Aorta (tissue), 5 donors: ENCODE results near the gene GRM7. TPM values are rescaled to one million over a fixed set of nuclear protein-coding genes. Genes with fewer than 3 reads are reported as not detected.

Source experiments
- ATAC-seq: fragments of 200-7000 bp; cut with Tn5 transposase; one replicate; pipeline ENCODE4 v1.9.1; 2022; ENCODE audit warnings: moderate library complexity; ENCODE audit not compliant: low FRiP score
- DNase-seq, 2 donors: peaks; one replicate each; pipeline ENCODE4 v3.0.0-alpha.2; 2020
- H3K27ac ChIP-seq, 2 donors: one replicate each; pipeline ENCODE4 v1.5.1; 2013; ENCODE audit warnings: low read length in 2 of 2, mild to moderate bottlenecking in 2 of 2, moderate library complexity in 2 of 2, control low read depth in 1 of 2, inconsistent platforms in 1 of 2, low read depth in 1 of 2
- H3K27me3 ChIP-seq, 2 donors: one replicate each; pipeline ENCODE4 v1.6.1; 2013; ENCODE audit warnings: control low read depth in 1 of 2, low read length in 1 of 2, mild to moderate bottlenecking in 1 of 2, moderate library complexity in 1 of 2; ENCODE audit not compliant: insufficient read depth in 2 of 2, control insufficient read depth in 1 of 2
- H3K36me3 ChIP-seq, 2 donors: one replicate each; pipeline ENCODE4 v1.6.1; 2013; ENCODE audit warnings: control low read depth in 1 of 2, low read length in 1 of 2, mild to moderate bottlenecking in 1 of 2; ENCODE audit not compliant: insufficient read depth in 2 of 2, control insufficient read depth in 1 of 2
- H3K4me1 ChIP-seq, 2 donors: one replicate each; pipeline ENCODE4 v1.6.1; 2013; ENCODE audit warnings: low read length in 2 of 2, control low read depth in 1 of 2, mild to moderate bottlenecking in 1 of 2, moderate library complexity in 1 of 2; ENCODE audit not compliant: insufficient read depth in 2 of 2, control insufficient read depth in 1 of 2
- H3K4me3 ChIP-seq, 2 donors: one replicate each; pipeline ENCODE4 v1.5.1; 2013; ENCODE audit warnings: low read length in 2 of 2, control low read depth in 1 of 2, mild to moderate bottlenecking in 1 of 2
- H3K9me3 ChIP-seq: one replicate; pipeline ENCODE4 v1.6.1; 2013; ENCODE audit warnings: mild to moderate bottlenecking, low read length; ENCODE audit not compliant: control insufficient read depth
- WGBS, 2 donors: extraction: QIAGEN DNeasy Blood & Tissue Kit; methylation state at CpG; one replicate each; pipeline ENCODE4 v1.1.7; 2013; 5-methylcytosine and 5-hydroxymethylcytosine counted together
- intact Hi-C, 2 donors: fragments of 100-400 bp; cut with DNase I; formaldehyde crosslinking; loops; one replicate each; pipeline versions ENCODE4 v1.14.2 to v1.15.0; 2022
- polyA plus RNA-seq, 2 donors: library from polyadenylated mRNA; stranded (reverse); fragments of 200-250 nt; gene quantifications; one replicate each; pipeline ENCODE4 v1.2.3, GENCODE V29; 2013
- total RNA-seq, 2 donors: library from RNA; stranded (reverse); fragmentation: NEBNext Ultra II Directional; extraction: Animal tissue kit (Norgen Biotek cat#: 25700); gene quantifications; one replicate each; pipeline ENCODE4 v1.2.1, GENCODE V29; 2021
- donor health status: healthy with polysubstance abuse.
- donor health status: Bipolar disorder and iron deficiency.
- donor health status: DM: no; HTN: no; CAD: no.
- donor health status: DM: no; HTN: no; CAD: no.
- donor health status: DM: yes; HTN: yes; CAD: no.

The GRM7 gene
- total and polyA plus RNA-seq, 4 donors = 0.10 to 2.5 (median 0.50) TPM

GRCh38 chr3:7439101-7439680, 578.3 kb downstream of the GRM7 start:
- no peaks in the 10 kb centered on the region for H3K9me3 ChIP-seq
- intact Hi-C loops = no loop called here
- 87 to 90% methylated on average over 4 of the region's 4 CpGs for WGBS, 2 donors

GRCh38 chr3:7444886-7445285, 584.0 kb downstream of the GRM7 start:
- intact Hi-C loops = no loop called here
- WGBS, 2 donors = 87 to 89% methylated on average over 4 of the region's 4 CpGs
- H3K4me3 ChIP-seq = no peak overlapping the region
- no peak overlapping the region for H3K27ac ChIP-seq
- no peaks in the 10 kb centered on the region for H3K4me1 ChIP-seq
- no peaks in the 10 kb centered on the region for H3K9me3 ChIP-seq
- H3K36me3 ChIP-seq = no peaks in the 10 kb centered on the region
- ATAC-seq = no peak
- DNase-seq = no peak
- H3K27me3 ChIP-seq = no peaks in the 10 kb centered on the region

More at GRCh38 chr3:7439101-7439680, 578.3 kb downstream of the GRM7 start:
- Histone ChIP-seq H3K36me3 (no peaks in the 10 kb centered on the region), H3K4me1 (no peaks in the 10 kb centered on the region), H3K27me3 (no peaks in the 10 kb centered on the region), H3K4me3 (no peak overlapping the region), H3K27ac (no peak overlapping the region)
- no peak for ATAC-seq
- no peak for DNase-seq

- WGBS, 2 donors = 93 to 94% methylated on average over 5 of the region's 5 CpGs
- intact Hi-C loops = no loop called here
- H3K36me3 ChIP-seq = no peaks in the 10 kb centered on the region
- no peak overlapping the region for H3K27ac ChIP-seq
- ATAC-seq (no peak), DNase-seq (no peak)
- H3K4me1 ChIP-seq = no peaks in the 10 kb centered on the region
- no peak overlapping the region for H3K4me3 ChIP-seq
- H3K27me3 ChIP-seq = no peaks in the 10 kb centered on the region
- no peaks in the 10 kb centered on the region for H3K9me3 ChIP-seq
Measured at GRCh38 chr3:7445331-7445730, 584.4 kb downstream of the GRM7 start.

- Histone ChIP-seq H3K27me3 (no peaks in the 10 kb centered on the region), H3K4me3 (no peak overlapping the region), H3K27ac (no peak overlapping the region), H3K9me3 (no peaks in the 10 kb centered on the region), H3K4me1 (no peaks in the 10 kb centered on the region), H3K36me3 (no peaks in the 10 kb centered on the region)
- no peak for DNase-seq
- 81 to 86% methylated on average over 6 of the region's 6 CpGs for WGBS, 2 donors
- intact Hi-C loops = no loop called here
- no peak for ATAC-seq
Measured at GRCh38 chr3:7447197-7447769, 586.4 kb downstream of the GRM7 start.

GRCh38 chr3:7456386-7456785, 595.5 kb downstream of the GRM7 start:
- intact Hi-C loops = no loop called here
- Histone ChIP-seq H3K27ac (no peak overlapping the region), H3K27me3 (no peaks in the 10 kb centered on the region), H3K36me3 (no peaks in the 10 kb centered on the region), H3K9me3 (no peaks in the 10 kb centered on the region), H3K4me1 (no peaks in the 10 kb centered on the region), H3K4me3 (no peak overlapping the region)
- WGBS, 2 donors = 84 to 87% methylated on average over 2 of the region's 2 CpGs
- no peak for ATAC-seq
- DNase-seq = no peak

GRCh38 chr3:7461202-7461825, 600.4 kb downstream of the GRM7 start:
- no peaks in the 10 kb centered on the region for H3K4me1 ChIP-seq
- H3K4me3 ChIP-seq = no peak overlapping the region
- H3K36me3 ChIP-seq = no peaks in the 10 kb centered on the region
- H3K27me3 ChIP-seq = no peaks in the 10 kb centered on the region
- ATAC-seq (no peak), DNase-seq (no peak)
- no peaks in the 10 kb centered on the region for H3K9me3 ChIP-seq
- WGBS, 2 donors = 87 to 92% methylated on average over 8 of the region's 8 CpGs
- no peak overlapping the region for H3K27ac ChIP-seq
- intact Hi-C loops = no loop called here

GRCh38 chr3:7469866-7470265, 609.0 kb downstream of the GRM7 start:
- WGBS, 2 donors = 91 to 97% methylated on average over 2 of the region's 2 CpGs
- ATAC-seq (no peak), DNase-seq (no peak)
- H3K27me3 ChIP-seq = no peaks in the 10 kb centered on the region
- no peak overlapping the region for H3K4me3 ChIP-seq
- intact Hi-C loops = no loop called here
- no peaks in the 10 kb centered on the region for H3K9me3 ChIP-seq
- H3K4me1 ChIP-seq = no peaks in the 10 kb centered on the region
- no peaks in the 10 kb centered on the region for H3K36me3 ChIP-seq
- no peak overlapping the region for H3K27ac ChIP-seq

GRCh38 chr3:7484636-7485035, 623.7 kb downstream of the GRM7 start:
- Histone ChIP-seq H3K4me3 (no peak overlapping the region), H3K27ac (no peak overlapping the region), H3K9me3 (no peaks in the 10 kb centered on the region), H3K4me1 (no peaks in the 10 kb centered on the region), H3K27me3 (no peaks in the 10 kb centered on the region), H3K36me3 (no peaks in the 10 kb centered on the region)
- no peak for ATAC-seq
- 10 to 11% methylated on average over 1 of the region's 1 CpG for WGBS, 2 donors
- no peak for DNase-seq
- intact Hi-C loops = no loop called here

- intact Hi-C loops = no loop called here
- Histone ChIP-seq H3K4me3 (no peak overlapping the region), H3K27me3 (no peaks in the 10 kb centered on the region), H3K9me3 (no peaks in the 10 kb centered on the region), H3K4me1 (no peaks in the 10 kb centered on the region), H3K27ac (no peak overlapping the region), H3K36me3 (no peaks in the 10 kb centered on the region)
- 0 to 2% methylated on average over 1 of the region's 1 CpG for WGBS, 2 donors
- DNase-seq (no peak), ATAC-seq (no peak)
Measured at GRCh38 chr3:7487763-7488162, 626.8 kb downstream of the GRM7 start.
